Neural crest cell (in vitro differentiated cells): ENCODE data around the gene AGAP2. TPM values are rescaled to one million over a fixed set of nuclear protein-coding genes. Genes with fewer than 3 reads are reported as not detected.

Experiments used
- DNase-seq: peaks from one replicate; pipeline ENCODE4 v3.0.0; 2021; ENCODE audit warnings: low read depth, mixed read lengths, low spot score
- H3K27ac Mint-ChIP-seq: one replicate; pipeline ENCODE4 v1.8.0; 2021; ENCODE audit warnings: mild to moderate bottlenecking, mixed read lengths; ENCODE audit not compliant: unreplicated experiment
- H3K27me3 Mint-ChIP-seq: 2 replicates; pipeline ENCODE4 v1.8.0; 2021; ENCODE audit warnings: low read depth, mild to moderate bottlenecking, mixed read lengths
- H3K36me3 Mint-ChIP-seq: 2 replicates; pipeline ENCODE4 v1.8.0; 2021; ENCODE audit warnings: low read depth, mild to moderate bottlenecking, mixed read lengths
- H3K4me1 Mint-ChIP-seq: 2 replicates; pipeline ENCODE4 v1.8.0; 2021; ENCODE audit warnings: mixed read lengths
- H3K4me3 Mint-ChIP-seq: one replicate; pipeline ENCODE4 v1.8.0; 2021; ENCODE audit warnings: mild to moderate bottlenecking, mixed read lengths
- H3K9me3 Mint-ChIP-seq: 2 replicates; pipeline ENCODE4 v1.8.0; 2021; ENCODE audit warnings: mixed read lengths
- CTCF ChIP-seq: fragments of 200-600 bp; sonication (generic); conservative IDR thresholded peaks from 2 replicates; pipeline ENCODE4 v1.5.0; 2021; ENCODE audit warnings: antibody characterized with exemption, mild to moderate bottlenecking
- total RNA-seq: library from RNA; stranded (reverse); gene quantifications from 2 replicates; pipeline ENCODE4 v1.2.1, GENCODE V29; 2021

AGAP2 gene
- total RNA-seq, 1 donor from 2014 or later: 4.1 TPM

GRCh38 chr12:57726151-57726883, 12.2 kb downstream of the AGAP2 start:
- H3K36me3 Mint-ChIP-seq: peaks cover 4% of the 10 kb centered on the region
- peak overlapping the region; percentile 97 for H3K4me3 Mint-ChIP-seq
- H3K4me1 Mint-ChIP-seq: peaks cover 8% of the 10 kb centered on the region
- H3K9me3 Mint-ChIP-seq: no peaks in the 10 kb centered on the region
- H3K27ac Mint-ChIP-seq: peak overlapping the region; percentile 82
- peak; percentile 80 for DNase-seq
- TF ChIP-seq CTCF: peak; percentile 76
- H3K27me3 Mint-ChIP-seq: peaks cover 84% of the 10 kb centered on the region

GRCh38 chr12:57725851-57726150, 12.7 kb downstream of the AGAP2 start:
- H3K4me1 Mint-ChIP-seq: peaks cover 8% of the 10 kb centered on the region
- H3K27me3 Mint-ChIP-seq: peaks cover 79% of the 10 kb centered on the region
- H3K4me3 Mint-ChIP-seq: peak overlapping the region; percentile 97
- H3K36me3 Mint-ChIP-seq: peaks cover 4% of the 10 kb centered on the region
- no peak overlapping the region for H3K27ac Mint-ChIP-seq
- no peak for TF ChIP-seq CTCF
- no peak for DNase-seq
- H3K9me3 Mint-ChIP-seq: no peaks in the 10 kb centered on the region

- peaks cover 72% of the 10 kb centered on the region for H3K27me3 Mint-ChIP-seq
- DNase-seq: no peak
Measured at GRCh38 chr12:57724936-57725740, 13.4 kb downstream of the AGAP2 start.

GRCh38 chr12:57724003-57724935, 14.3 kb downstream of the AGAP2 start:
- Mint-ChIP-seq H3K27me3 (peaks cover 63% of the 10 kb centered on the region), H3K9me3 (no peaks in the 10 kb centered on the region), H3K27ac (no peak overlapping the region), H3K36me3 (peaks cover 8% of the 10 kb centered on the region), H3K4me3 (peak overlapping the region; percentile 70), H3K4me1 (peaks cover 8% of the 10 kb centered on the region)
- no peak for DNase-seq
- TF ChIP-seq CTCF: no peak

More at GRCh38 chr12:57724936-57725740, 13.4 kb downstream of the AGAP2 start:
- Mint-ChIP-seq H3K4me1 (peaks cover 8% of the 10 kb centered on the region), H3K9me3 (no peaks in the 10 kb centered on the region), H3K36me3 (peaks cover 4% of the 10 kb centered on the region), H3K4me3 (peak overlapping the region; percentile 70), H3K27ac (no peak overlapping the region)
- no peak for TF ChIP-seq CTCF

- Mint-ChIP-seq H3K4me1 (peaks cover 8% of the 10 kb centered on the region), H3K36me3 (peaks cover 8% of the 10 kb centered on the region), H3K4me3 (no peak overlapping the region), H3K9me3 (no peaks in the 10 kb centered on the region), H3K27me3 (peaks cover 57% of the 10 kb centered on the region), H3K27ac (no peak overlapping the region)
- no peak for TF ChIP-seq CTCF
- no peak for DNase-seq
Measured at GRCh38 chr12:57723630-57723962, 14.9 kb downstream of the AGAP2 start.
